Mesodermal cell (in vitro differentiated cells): Measurements from ENCODE around the gene KASH5.
A peak's percentile ranks its signal among the peaks of the same experiment; 100 is the strongest.
"Not testable (repeated sequence)": the region's sequence is repeated elsewhere in the genome, so short reads cannot be mapped to it uniquely, and the experiment has no call there.

Experiments
- H3K27ac ChIP-seq: 2 replicates; pipeline ENCODE4 v1.7.0; 2013; ENCODE audit warnings: mild to moderate bottlenecking, low read depth, low read length, moderate library complexity; ENCODE audit not compliant: severe bottlenecking
- H3K36me3 ChIP-seq: 2 replicates; pipeline ENCODE4 v1.7.1; 2013; ENCODE audit warnings: mild to moderate bottlenecking, low read length, moderate library complexity; ENCODE audit not compliant: control insufficient read depth, insufficient read depth
- H3K4me1 ChIP-seq: one replicate; pipeline ENCODE4 v1.7.1; 2013; ENCODE audit warnings: mild to moderate bottlenecking, low read length; ENCODE audit not compliant: insufficient read depth, control insufficient read depth, poor library complexity, severe bottlenecking
- H3K4me3 ChIP-seq: 2 replicates; pipeline ENCODE4 v1.7.0; 2013; ENCODE audit warnings: low read length, control low read depth, mild to moderate bottlenecking; ENCODE audit not compliant: insufficient read depth, poor library complexity, severe bottlenecking; ENCODE audit errors: extremely low read depth
- H3K9me3 ChIP-seq: 2 replicates; pipeline ENCODE4 v1.7.1; 2013; ENCODE audit warnings: mild to moderate bottlenecking, low read length, moderate library complexity; ENCODE audit not compliant: control insufficient read depth
- WGBS, 2 experiments: methylation state at CpG; one replicate each; pipeline ENCODE4 v1.1.5; 2013; ENCODE audit warnings: missing lambda C conversion rate in 2 of 2; ENCODE audit not compliant: insufficient coverage in 2 of 2; 5-methylcytosine and 5-hydroxymethylcytosine counted together

Gene KASH5

GRCh38 chr19:49441210-49441959, 53.3 kb downstream of the KASH5 start, which contains the start of gene SLC17A7:
SLC17A7 (minus strand) TSS chr19:49441527; CDS start chr19:49441379, 148 bp downstream.
- H3K27ac ChIP-seq, result no peak within 1 kb of the TSS
- H3K36me3 ChIP-seq, result peaks cover 1% of the 10 kb centered on the region
- 1 to 2% methylated on average over 17 to 35 of the region's 56 CpGs for WGBS, 2 experiments
- no peaks in the 10 kb centered on the region for H3K4me1 ChIP-seq
- peak within 1 kb of the TSS; percentile 58 for H3K4me3 ChIP-seq
- no peaks in the 10 kb centered on the region for H3K9me3 ChIP-seq

- no peak overlapping the region for H3K27ac ChIP-seq
- peaks cover 7% of the 10 kb centered on the region for H3K36me3 ChIP-seq
- H3K9me3 ChIP-seq, result no peaks in the 10 kb centered on the region
- H3K4me1 ChIP-seq, result no peaks in the 10 kb centered on the region
- WGBS, 2 experiments, result 20% methylated on average over 13 to 14 of the region's 14 CpGs
- H3K4me3 ChIP-seq, result no peak overlapping the region
These were observed 53.9 kb downstream of the KASH5 start for GRCh38 chr19:49441960-49442350.

GRCh38 chr19:49442354-49442753, 54.3 kb downstream of the KASH5 start:
- Histone ChIP-seq H3K4me3 (peak overlapping the region; percentile 58), H3K27ac (no peak overlapping the region), H3K36me3 (peaks cover 11% of the 10 kb centered on the region), H3K4me1 (no peaks in the 10 kb centered on the region), H3K9me3 (no peaks in the 10 kb centered on the region)
- 2 to 8% methylated on average over 9 to 11 of the region's 11 CpGs for WGBS, 2 experiments

- 0 to 1% methylated on average over 27 to 28 of the region's 43 CpGs for WGBS, 2 experiments
- no peaks in the 10 kb centered on the region for H3K4me1 ChIP-seq
These were observed 54.8 kb downstream of the KASH5 start for GRCh38 chr19:49442771-49443365.

GRCh38 chr19:49443366-49444099, 55.5 kb downstream of the KASH5 start:
- 0% methylated on average over 38 to 42 of the region's 47 CpGs for WGBS, 2 experiments
- Histone ChIP-seq H3K36me3 (peaks cover 23% of the 10 kb centered on the region), H3K4me3 (peak overlapping the region; percentile 58), H3K4me1 (no peaks in the 10 kb centered on the region), H3K9me3 (no peaks in the 10 kb centered on the region), H3K27ac (peak overlapping the region; percentile 69)

More at GRCh38 chr19:49442771-49443365, 54.8 kb downstream of the KASH5 start:
- Histone ChIP-seq H3K27ac (peak overlapping the region; percentile 69), H3K4me3 (peak overlapping the region; percentile 58), H3K9me3 (no peaks in the 10 kb centered on the region), H3K36me3 (peaks cover 16% of the 10 kb centered on the region)

- not testable (repeated sequence) for H3K9me3 ChIP-seq, H3K4me1 ChIP-seq, H3K27ac ChIP-seq, H3K4me3 ChIP-seq
- 73 to 93% methylated on average over 3 to 4 of the region's 5 CpGs for WGBS, 2 experiments
- H3K36me3 ChIP-seq, result peaks cover 29% of the 10 kb centered on the region
These were observed 56.2 kb downstream of the KASH5 start for GRCh38 chr19:49444100-49444700.

- H3K9me3 ChIP-seq, result no peaks in the 10 kb centered on the region
- no peak overlapping the region for H3K4me3 ChIP-seq
- peaks cover 44% of the 10 kb centered on the region for H3K36me3 ChIP-seq
- H3K27ac ChIP-seq, result no peak overlapping the region
- WGBS, 2 experiments, result 95 to 100% methylated on average over 2 of the region's 3 CpGs
- H3K4me1 ChIP-seq, result peaks cover 4% of the 10 kb centered on the region
These were observed 57.9 kb downstream of the KASH5 start for GRCh38 chr19:49445997-49446396.

GRCh38 chr19:49447485-49448431, 59.7 kb downstream of the KASH5 start:
- Histone ChIP-seq H3K27ac (no peak overlapping the region), H3K9me3 (no peaks in the 10 kb centered on the region), H3K36me3 (peaks cover 44% of the 10 kb centered on the region), H3K4me1 (peaks cover 4% of the 10 kb centered on the region), H3K4me3 (no peak overlapping the region)
- WGBS, 2 experiments, result 90 to 92% methylated on average over 26 to 28 of the region's 32 CpGs

- WGBS, 2 experiments, result 98% methylated on average over 6 of the region's 6 CpGs
- H3K27ac ChIP-seq, result no peak overlapping the region
- peaks cover 4% of the 10 kb centered on the region for H3K4me1 ChIP-seq
- H3K4me3 ChIP-seq, result no peak overlapping the region
- H3K36me3 ChIP-seq, result peaks cover 44% of the 10 kb centered on the region
- H3K9me3 ChIP-seq, result no peaks in the 10 kb centered on the region
These were observed 60.4 kb downstream of the KASH5 start for GRCh38 chr19:49448432-49448786.

- peaks cover 49% of the 10 kb centered on the region for H3K36me3 ChIP-seq
- no peak overlapping the region for H3K27ac ChIP-seq
- H3K4me3 ChIP-seq, result peak overlapping the region; percentile 88
- H3K4me1 ChIP-seq, result peaks cover 8% of the 10 kb centered on the region
- 93 to 98% methylated on average over 6 to 7 of the region's 7 CpGs for WGBS, 2 experiments
- no peaks in the 10 kb centered on the region for H3K9me3 ChIP-seq
These were observed 62.4 kb downstream of the KASH5 start for GRCh38 chr19:49450405-49450804.
